ENCODE measurements around the gene PFKFB2. TPM values are rescaled to one million over a fixed set of nuclear protein-coding genes. Genes with fewer than 3 reads are reported as not detected.

The PFKFB2 gene
- polyA plus RNA-seq, 3 donors, result 2.1 to 6.9 (median 2.3) TPM

DNA sequence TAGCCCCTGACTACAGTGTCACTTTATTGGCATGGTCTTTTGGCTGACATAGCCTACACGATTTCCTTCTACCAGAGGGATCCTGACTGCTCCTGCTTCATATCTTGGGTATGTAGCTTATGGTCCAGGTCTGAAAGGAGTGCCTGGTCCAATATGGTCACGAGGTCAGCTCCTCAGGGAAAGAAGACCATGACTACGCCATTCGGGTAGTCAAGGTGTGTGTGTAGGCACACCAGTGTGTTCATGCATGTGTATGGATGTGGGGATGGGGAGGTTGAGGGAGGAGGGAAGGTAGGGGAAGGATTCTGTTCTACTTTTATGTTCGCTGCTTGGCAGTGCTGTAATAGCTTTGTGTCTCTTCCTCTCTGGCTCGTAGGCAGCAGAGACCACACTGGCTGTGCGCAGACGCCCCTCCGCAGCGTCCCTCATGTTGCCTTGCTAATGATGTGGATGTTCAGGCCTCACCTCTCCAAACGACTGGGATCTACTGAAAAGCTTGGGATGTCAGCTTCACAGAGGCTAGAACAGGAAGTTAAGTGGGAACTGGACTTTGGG is 25.6 kb downstream of the PFKFB2 start:
- Histone ChIP-seq H3K4me2 (replicated peaks; ENCODE audit: extremely low read depth, low read length, poor library complexity, severe bottlenecking) (no peak overlapping the region), H3K9me3 (replicated peaks in 1 of 2; ENCODE audit: control insufficient read depth in 1 of 2, insufficient read depth in 1 of 2, low read length in 2 of 2) (no peaks in the 10 kb centered on the region), H3K4me1 (ENCODE audit: control insufficient read depth in 1 of 2, insufficient read depth in 2 of 2, low read length in 2 of 2) (peaks cover 0 to 6% of the 10 kb centered on the region in 2 donors), H2AFZ (ENCODE audit: insufficient read depth, low read depth, low read length, poor library complexity, severe bottlenecking) (no peak overlapping the region), H3K79me2 (ENCODE audit: insufficient read depth, low read length) (no peaks in the 10 kb centered on the region), H3K4me3 (replicated peaks in 1 of 3; ENCODE audit: low read depth in 2 of 3, low read length in 3 of 3) (no peak overlapping the region), H3K36me3 (replicated peaks in 1 of 2; ENCODE audit: control insufficient read depth in 1 of 2, insufficient read depth in 2 of 2, low read length in 2 of 2) (peaks cover 0 to 7% of the 10 kb centered on the region in 2 donors), H4K20me1 (ENCODE audit: insufficient read depth, low read length) (no peaks in the 10 kb centered on the region), H3K9ac (ENCODE audit: insufficient read depth, low read length, poor library complexity, severe bottlenecking) (no peak overlapping the region), H3K27me3 (ENCODE audit: control insufficient read depth in 2 of 2, insufficient read depth in 2 of 2, low read length in 2 of 2) (no peaks in the 10 kb centered on the region), H3K27ac (ENCODE audit: low read depth in 1 of 2, low read length in 2 of 2) (no peak overlapping the region)
- Mint-ChIP-seq H3K27me3 (ENCODE audit: low read depth in 3 of 3) (peaks cover 3 to 6% (median 3%) of the 10 kb centered on the region in 3 donors), H3K36me3 (peaks cover 3 to 24% of the 10 kb centered on the region in 2 donors), H3K4me1 (peaks cover 5% of the 10 kb centered on the region), H3K4me3 (no peak overlapping the region), H3K27ac (no peak overlapping the region), H3K9me3 (no peaks in the 10 kb centered on the region)
- over 99% methylated on average over 9 of the region's 11 CpGs for WGBS (ENCODE audit: insufficient coverage)
- DNase-seq, result no peak
- intact Hi-C loops (cut with micrococcal nuclease), result no loop called here
- TF ChIP-seq, protein P1, sequence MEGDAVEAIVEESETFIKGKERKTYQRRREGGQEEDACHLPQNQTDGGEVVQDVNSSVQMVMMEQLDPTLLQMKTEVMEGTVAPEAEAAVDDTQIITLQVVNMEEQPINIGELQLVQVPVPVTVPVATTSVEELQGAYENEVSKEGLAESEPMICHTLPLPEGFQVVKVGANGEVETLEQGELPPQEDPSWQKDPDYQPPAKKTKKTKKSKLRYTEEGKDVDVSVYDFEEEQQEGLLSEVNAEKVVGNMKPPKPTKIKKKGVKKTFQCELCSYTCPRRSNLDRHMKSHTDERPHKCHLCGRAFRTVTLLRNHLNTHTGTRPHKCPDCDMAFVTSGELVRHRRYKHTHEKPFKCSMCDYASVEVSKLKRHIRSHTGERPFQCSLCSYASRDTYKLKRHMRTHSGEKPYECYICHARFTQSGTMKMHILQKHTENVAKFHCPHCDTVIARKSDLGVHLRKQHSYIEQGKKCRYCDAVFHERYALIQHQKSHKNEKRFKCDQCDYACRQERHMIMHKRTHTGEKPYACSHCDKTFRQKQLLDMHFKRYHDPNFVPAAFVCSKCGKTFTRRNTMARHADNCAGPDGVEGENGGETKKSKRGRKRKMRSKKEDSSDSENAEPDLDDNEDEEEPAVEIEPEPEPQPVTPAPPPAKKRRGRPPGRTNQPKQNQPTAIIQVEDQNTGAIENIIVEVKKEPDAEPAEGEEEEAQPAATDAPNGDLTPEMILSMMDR (IDR thresholded peaks at IDR 0.05), result no peak

DNA sequence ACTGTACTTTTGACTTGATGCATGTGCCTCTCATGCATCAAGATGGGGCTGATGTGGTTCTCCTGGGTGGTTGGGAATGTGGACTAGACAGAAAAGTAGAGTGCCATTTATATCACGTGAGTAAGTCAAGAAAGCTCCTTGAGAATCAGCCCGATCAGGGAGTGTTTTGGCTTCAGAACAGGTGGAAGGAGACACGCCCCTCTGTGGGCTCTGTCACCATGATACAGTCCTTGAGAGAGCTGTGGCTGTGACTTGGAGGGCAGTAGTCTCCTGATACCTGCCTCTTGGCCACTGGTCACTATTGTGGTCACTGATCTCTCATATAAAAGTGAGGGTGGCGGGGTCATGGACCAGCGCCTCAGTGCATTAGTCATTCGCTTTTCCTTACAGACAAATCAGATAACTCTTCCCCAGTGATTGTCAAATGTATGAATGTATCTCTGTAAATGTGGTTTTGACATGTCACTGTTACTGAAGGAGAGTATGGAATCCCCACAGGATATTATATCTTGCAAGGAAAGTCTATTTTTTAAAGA is 26.7 kb downstream of the PFKFB2 start:
- Mint-ChIP-seq H3K4me3 (no peak overlapping the region), H3K9me3 (no peaks in the 10 kb centered on the region), H3K4me1 (peaks cover 8% of the 10 kb centered on the region), H3K27me3 (ENCODE audit: low read depth in 3 of 3) (peaks cover 3 to 6% (median 3%) of the 10 kb centered on the region in 3 donors), H3K36me3 (peaks cover 0 to 19% of the 10 kb centered on the region in 2 donors), H3K27ac (no peak overlapping the region)
- H3K79me2 ChIP-seq (ENCODE audit: insufficient read depth, low read length), result no peaks in the 10 kb centered on the region
- H3K9ac ChIP-seq (ENCODE audit: insufficient read depth, low read length, poor library complexity, severe bottlenecking), result no peak overlapping the region
- no peak overlapping the region for H3K4me2 ChIP-seq (replicated peaks; ENCODE audit: extremely low read depth, low read length, poor library complexity, severe bottlenecking)
- H2AFZ ChIP-seq (ENCODE audit: insufficient read depth, low read depth, low read length, poor library complexity, severe bottlenecking), result no peak overlapping the region
- H3K4me3 ChIP-seq (replicated peaks in 1 of 3; ENCODE audit: low read depth in 2 of 3, low read length in 3 of 3), result no peak overlapping the region
- H3K27ac ChIP-seq (ENCODE audit: low read depth in 1 of 2, low read length in 2 of 2), result no peak overlapping the region
- H3K9me3 ChIP-seq (replicated peaks in 1 of 2; ENCODE audit: control insufficient read depth in 1 of 2, insufficient read depth in 1 of 2, low read length in 2 of 2), result no peaks in the 10 kb centered on the region
- peaks cover 0 to 7% of the 10 kb centered on the region in 2 donors for H3K36me3 ChIP-seq (replicated peaks in 1 of 2; ENCODE audit: control insufficient read depth in 1 of 2, insufficient read depth in 2 of 2, low read length in 2 of 2)
- TF ChIP-seq, protein P1 (IDR thresholded peaks at IDR 0.05), result no peak
- DNase-seq, result no peak
- no peaks in the 10 kb centered on the region for H4K20me1 ChIP-seq (ENCODE audit: insufficient read depth, low read length)
- peaks cover 0 to 6% of the 10 kb centered on the region in 2 donors for H3K4me1 ChIP-seq (ENCODE audit: control insufficient read depth in 1 of 2, insufficient read depth in 2 of 2, low read length in 2 of 2)
- peaks cover 0 to 2% of the 10 kb centered on the region in 2 donors for H3K27me3 ChIP-seq (ENCODE audit: control insufficient read depth in 2 of 2, insufficient read depth in 2 of 2, low read length in 2 of 2)
- intact Hi-C loops (cut with micrococcal nuclease), result loop anchor here (5.0 to 10.0 kb wide), 5 partner anchors 235 to 418 kb away; partner anchors contain the start of genes CD55 (in 1 of the 2) and CR1 (in 1 of the 2)
- 97% methylated on average over 3 of the region's 6 CpGs for WGBS (ENCODE audit: insufficient coverage)
